Bone marrow (tissue), 2 donors: Measurements from ENCODE around the gene PFDN1.
"Not testable (repeated sequence)": the region's sequence is repeated elsewhere in the genome, so short reads cannot be mapped to it uniquely, and the experiment has no call there.

Source experiments
- DNase-seq, 2 donors: peaks; one replicate each; lab custom pipeline; 2025; lab: John Stamatoyannopoulos, UW

The PFDN1 gene

DNA sequence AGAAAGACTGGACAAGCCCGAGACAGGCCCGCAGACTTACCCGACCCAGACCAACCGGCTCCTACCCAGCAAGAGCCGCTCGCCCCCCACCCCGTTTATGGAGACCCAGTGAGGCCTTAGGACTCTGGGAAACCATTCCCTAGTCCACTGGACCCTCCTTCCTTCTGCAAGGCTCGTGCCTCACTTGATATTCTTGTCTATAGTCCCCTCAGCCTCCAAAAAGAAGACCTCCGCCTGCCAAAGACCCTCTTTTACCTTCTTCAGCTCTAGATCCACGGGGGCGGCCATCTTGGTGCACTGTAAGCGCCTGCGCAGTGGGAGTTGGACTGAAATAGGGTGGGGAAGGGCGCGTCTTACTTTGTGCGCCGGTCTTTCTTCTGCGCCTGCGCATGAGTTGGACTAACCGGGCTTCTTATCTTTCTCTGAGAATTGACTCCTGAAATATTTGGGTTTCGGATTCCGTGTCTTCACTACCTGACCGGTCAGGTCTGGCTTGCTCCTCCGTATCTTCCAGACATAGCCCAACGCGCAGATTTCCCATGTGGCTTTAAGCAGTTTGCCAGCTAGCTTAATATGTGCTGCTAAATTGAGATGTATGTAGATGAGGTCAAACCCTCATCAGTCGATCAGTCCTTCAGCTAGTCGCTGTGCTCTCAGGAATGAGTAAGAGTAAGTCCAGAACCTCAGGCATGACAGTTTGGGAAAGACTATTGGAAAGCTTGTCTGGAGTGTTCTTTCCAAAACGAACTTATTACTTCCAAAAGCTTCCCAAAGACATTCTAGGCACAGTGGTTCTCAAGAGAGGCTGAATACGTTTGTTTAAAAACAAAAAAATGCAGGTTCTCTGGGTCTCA is at the start of gene PFDN1:
TSS of gene PFDN1 (minus strand) at position 316 of the 854 bp plus-strand sequence. CDS start at position 288, 28 bp downstream.
- DNase-seq = peak; percentile 68 to 87

GRCh38 chr5:140351609-140352334 is 48.9 kb upstream of the PFDN1 start:
- DNase-seq = peak in 1 of 2 donors; percentile 54

DNA sequence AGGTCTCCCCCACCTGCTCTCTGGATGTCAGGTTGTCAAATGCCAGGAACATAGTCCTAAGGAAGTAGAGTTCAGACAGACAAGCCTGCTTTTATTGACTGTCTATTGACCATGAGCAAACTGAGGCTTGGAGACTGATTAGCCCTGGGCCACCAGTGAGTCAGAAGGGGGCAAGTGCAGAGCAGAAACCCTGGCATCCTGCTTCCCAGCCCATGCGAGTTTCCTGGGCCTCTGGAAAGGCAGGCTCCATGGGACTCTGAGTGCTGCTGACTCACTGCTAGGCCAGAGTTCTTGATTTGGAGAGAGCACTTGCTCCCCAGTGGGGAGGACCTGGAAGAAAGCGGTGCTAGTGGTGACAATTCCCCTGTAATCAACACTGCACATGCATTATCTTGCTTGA is 46.3 kb upstream of the PFDN1 start:
- DNase-seq = no peak

- DNase-seq = no peak
These were observed 45.2 kb upstream of the PFDN1 start for GRCh38 chr5:140348104-140348503.

DNA sequence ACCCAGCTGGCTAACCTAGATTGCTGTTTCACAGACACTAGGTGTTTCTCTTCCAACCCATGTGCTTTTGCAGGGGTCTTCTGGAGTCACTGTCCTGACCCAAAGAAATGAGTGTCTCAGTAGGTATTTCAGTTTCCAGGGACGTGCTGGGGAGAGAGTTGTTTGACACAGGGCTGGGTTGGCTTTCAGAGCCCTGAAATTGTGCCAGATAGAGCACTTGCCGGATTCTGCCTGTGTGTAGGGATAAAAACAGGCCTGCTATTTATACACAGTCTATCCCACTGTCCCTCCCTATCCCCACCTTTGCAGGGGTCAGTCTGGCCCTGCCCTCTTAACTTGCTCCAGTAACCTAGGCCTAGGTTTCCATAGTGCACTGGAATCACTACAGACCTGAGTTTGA is 44.5 kb upstream of the PFDN1 start:
- no peak for DNase-seq

- DNase-seq = peak in 1 of 2 donors; percentile 63
These were observed 43.7 kb upstream of the PFDN1 start, which contains the start of gene HBEGF for GRCh38 chr5:140346348-140347221. Gene HBEGF, minus strand, starts transcription at chr5:140346603. Its CDS starts 275 bp downstream, at chr5:140346328.

GRCh38 chr5:140345919-140346347 is 43.0 kb upstream of the PFDN1 start:
- no peak for DNase-seq

- no peak for DNase-seq
These were observed 42.0 kb upstream of the PFDN1 start for GRCh38 chr5:140344683-140345423.

DNA sequence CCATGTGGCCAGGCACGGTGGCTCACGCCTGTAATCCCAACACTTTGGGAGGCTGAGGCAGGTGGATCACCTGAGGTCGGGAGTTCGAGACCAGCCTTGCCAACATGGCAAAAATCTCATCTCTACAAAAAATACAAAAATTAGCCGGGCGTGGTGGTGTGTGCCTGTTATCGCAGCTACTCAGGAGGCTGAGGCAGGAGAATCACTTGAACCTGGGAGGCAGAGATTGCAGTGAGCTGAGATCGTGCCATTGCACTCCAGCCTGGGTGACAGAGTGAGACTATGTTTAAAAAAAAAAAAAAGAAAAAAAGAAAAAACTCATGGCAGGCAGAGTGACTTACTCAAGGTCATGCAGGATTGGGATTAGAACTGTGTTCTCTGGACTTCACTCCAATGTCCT is 40.9 kb upstream of the PFDN1 start:
- DNase-seq = not testable (repeated sequence)

GRCh38 chr5:140342896-140343295 is 40.0 kb upstream of the PFDN1 start:
- DNase-seq = no peak

- DNase-seq = peak; percentile 30 to 32
These were observed 39.4 kb upstream of the PFDN1 start for GRCh38 chr5:140342287-140342686.

DNA sequence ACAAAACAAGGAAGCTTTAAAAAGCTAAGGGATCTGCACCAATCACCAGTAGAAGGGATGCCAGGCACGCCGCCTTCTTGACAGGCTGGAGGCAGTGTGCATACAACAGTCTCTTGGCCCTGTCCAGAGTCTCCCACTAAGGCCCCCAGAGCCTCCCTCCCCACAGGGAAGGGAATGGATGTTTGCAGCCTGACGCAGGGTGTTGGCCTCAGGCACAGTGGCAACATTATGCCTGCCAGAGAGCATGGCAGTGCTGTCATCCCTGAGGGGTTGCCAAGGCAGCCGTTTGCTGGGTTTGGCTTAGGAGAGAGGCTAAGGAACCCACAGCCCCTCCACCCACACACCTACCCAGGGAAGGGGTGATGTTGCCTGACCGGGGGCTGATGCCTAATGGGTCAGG is 38.7 kb upstream of the PFDN1 start:
- no peak for DNase-seq

- DNase-seq = no peak
These were observed 37.8 kb upstream of the PFDN1 start for GRCh38 chr5:140340605-140341121.

DNA sequence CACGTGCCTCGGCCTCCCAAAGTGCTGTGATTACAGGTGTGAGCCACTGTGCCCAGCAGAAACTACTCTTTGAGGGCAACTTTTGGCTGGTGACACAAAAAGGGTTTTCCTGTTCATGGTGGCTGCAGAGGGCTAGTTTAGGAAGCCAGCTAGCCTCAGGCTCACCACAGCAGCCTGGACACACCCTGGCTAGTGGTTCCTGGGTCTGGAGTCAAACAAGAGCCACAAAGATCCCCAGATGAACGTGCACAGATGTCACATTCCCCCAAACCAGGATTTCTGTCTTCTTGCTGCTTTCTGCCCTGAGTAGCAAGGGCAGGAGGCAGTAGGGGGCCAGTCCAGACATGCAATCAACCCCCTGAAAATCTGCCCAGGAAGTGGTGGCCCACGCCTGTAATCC is 36.7 kb upstream of the PFDN1 start:
- no peak for DNase-seq

- DNase-seq = no peak
These were observed 36.0 kb upstream of the PFDN1 start for GRCh38 chr5:140338908-140339307.

DNA sequence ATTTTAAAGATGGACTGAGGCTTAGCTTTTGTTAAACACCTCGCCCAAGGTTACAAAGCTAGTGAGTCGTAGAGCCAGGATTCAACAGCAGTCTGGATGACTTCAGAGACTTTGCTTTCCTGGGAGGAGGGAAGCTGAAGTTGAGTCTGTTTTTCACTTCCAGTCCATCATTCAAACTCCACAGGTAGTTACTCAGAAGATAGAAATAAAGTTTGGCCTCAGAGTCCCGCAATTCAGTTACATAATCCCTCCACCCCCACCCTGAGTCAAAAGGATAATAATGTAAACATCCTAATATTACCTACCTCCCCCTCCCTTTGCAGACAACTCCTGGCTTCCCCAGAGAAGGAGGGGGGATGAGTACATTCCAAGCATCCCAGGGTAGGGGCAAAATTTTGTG is 35.4 kb upstream of the PFDN1 start:
- DNase-seq = no peak

- no peak for DNase-seq
These were observed 35.0 kb upstream of the PFDN1 start for GRCh38 chr5:140337880-140338279.

- no peak for DNase-seq
These were observed 33.5 kb upstream of the PFDN1 start for GRCh38 chr5:140336388-140336787.

- no peak for DNase-seq
These were observed 28.7 kb upstream of the PFDN1 start for GRCh38 chr5:140331638-140332037.

GRCh38 chr5:140329739-140330481 is 27.0 kb upstream of the PFDN1 start:
- DNase-seq = no peak
